Fibroblast of skin of right biceps (primary cell): Measurements from ENCODE around the gene LAMC1.

Experiments
- DNase-seq: peaks from one replicate; pipeline ENCODE4 v3.0.0-alpha.2; 2013

The LAMC1 gene

DNA sequence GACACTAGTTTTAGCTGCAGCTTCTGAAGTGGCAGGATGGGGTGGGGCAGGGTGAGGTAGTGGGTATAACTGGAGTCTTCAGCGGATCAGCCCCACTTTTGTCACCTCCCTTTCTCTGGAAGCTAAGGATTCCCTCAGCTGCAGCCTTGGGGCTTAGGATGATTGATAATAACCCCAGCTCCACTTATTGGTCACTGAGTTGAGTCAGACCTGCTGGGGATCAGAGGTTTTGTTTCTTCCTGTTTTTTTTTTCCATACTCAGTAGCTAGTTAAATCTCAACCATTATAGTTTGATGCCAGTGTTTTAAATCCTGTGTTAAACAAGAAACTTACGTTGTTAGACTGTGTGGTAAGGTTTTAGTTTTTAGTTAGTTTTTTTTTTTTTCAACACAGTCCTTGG, 57.2 kb downstream of the LAMC1 start:
- DNase-seq: peak; percentile 43

DNA sequence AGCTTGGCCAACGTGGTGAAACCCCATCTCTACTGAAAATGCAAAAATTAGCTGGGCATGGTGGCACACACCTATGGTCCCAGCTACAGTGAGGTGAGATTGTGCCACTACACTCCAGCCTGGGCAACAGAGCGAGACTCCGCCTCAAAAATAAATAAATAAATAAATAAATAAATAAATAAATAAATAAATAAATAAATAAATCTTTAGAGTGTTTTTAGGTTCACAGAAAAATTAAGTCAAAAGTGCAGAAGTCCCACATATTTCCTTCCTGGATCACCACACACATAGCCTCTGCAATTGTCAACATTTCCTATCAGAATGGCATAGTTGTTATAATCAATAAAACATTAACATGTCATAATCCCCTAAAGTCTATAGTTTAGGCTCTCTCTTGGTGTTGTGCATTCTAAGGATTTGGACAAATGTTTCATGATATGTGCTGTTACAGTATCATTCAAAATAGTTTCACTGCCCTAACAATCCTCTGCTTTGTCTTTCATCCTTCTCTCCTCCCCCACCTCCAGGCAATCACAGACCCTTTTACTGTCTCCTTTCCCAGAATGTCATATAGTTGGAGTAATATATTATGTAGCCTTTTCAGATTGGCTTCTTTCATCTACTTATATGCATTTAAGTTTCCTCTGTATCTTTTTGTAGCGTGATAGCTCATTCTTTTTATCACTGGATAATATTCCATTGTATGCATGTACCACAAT, 58.3 kb downstream of the LAMC1 start:
- DNase-seq: no peak

- DNase-seq: no peak
These were observed 59.4 kb downstream of the LAMC1 start for GRCh38 chr1:183082650-183083049.

GRCh38 chr1:183087001-183087400, 63.8 kb downstream of the LAMC1 start:
- no peak for DNase-seq

- no peak for DNase-seq
These were observed 65.9 kb downstream of the LAMC1 start for GRCh38 chr1:183089025-183089639.

DNA sequence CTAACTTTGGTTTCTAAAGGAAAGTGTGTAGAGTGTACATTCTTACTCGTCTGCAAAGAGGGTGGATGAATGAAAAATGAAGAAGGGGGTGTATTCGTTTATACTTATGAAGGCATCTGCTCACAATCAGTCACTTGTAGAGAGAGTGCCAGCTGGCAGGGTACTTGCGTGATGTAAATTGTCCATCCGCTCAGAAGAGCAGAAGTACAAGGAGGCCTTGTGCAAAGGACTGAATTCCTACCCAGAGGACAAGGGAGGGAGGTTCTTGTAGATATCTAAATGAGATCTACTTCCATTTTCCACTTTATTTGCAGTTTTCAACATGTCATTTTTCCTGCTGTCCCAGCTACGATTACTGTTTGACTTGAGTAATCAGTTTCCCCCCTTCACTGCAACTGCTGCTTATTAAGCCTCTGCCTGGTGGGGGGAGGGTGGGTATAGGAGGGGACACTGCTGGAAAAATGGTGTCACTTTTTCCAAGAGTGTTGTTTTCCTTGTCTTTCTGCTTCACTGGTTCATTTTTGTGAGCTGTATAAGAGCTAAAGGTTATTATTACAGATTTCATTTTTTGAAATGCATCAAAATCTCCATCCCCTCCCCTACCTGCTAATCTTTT, 67.3 kb downstream of the LAMC1 start:
- peak; percentile 63 for DNase-seq

DNA sequence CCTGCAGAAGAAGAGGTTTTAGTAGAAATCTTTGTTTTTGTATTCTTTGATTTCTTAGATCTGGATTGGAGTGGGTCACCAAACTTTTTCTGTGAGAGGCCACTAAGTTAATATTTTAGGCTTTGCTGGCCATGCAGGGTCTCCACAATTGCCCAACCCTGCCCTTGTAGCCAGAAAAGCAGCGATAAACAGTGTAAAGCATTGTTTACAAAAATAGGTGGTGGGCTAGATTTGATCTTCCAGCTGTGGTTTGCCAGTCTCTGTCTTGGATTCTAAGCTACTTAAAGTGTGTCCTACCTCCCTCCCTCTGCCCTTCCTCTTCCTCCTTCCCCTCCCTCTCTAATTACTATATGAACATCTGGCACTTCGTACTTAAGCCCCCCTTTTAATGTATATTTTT, 68.0 kb downstream of the LAMC1 start:
- DNase-seq: no peak

- DNase-seq: no peak
These were observed 69.1 kb downstream of the LAMC1 start for GRCh38 chr1:183092350-183092749.

- no peak for DNase-seq
These were observed 69.9 kb downstream of the LAMC1 start for GRCh38 chr1:183093066-183093668.

GRCh38 chr1:183093786-183094298, 70.6 kb downstream of the LAMC1 start:
- peak; percentile 80 for DNase-seq

- DNase-seq: no peak
These were observed 71.1 kb downstream of the LAMC1 start for GRCh38 chr1:183094351-183094750.

GRCh38 chr1:183096351-183096750, 73.1 kb downstream of the LAMC1 start:
- DNase-seq: no peak

DNA sequence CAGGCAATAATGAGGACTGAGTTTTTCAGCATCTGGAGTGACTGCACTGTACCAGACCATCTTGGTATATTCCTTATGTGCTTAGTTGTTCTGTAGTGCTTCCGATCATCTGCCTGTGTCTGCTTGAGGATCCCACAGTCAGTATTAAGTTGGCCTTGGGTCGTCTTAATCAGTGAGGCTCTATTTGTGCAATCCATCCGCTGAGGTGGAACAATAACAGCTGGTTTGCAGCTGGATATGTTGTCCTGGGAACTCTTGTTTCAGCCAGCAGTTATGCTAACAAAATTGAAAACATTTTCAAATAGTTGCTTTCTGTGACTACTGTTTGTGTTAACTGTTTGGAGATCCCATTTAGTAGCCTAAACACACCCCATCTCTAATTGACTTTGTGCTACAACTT, 73.7 kb downstream of the LAMC1 start:
- DNase-seq: peak; percentile 39

DNA sequence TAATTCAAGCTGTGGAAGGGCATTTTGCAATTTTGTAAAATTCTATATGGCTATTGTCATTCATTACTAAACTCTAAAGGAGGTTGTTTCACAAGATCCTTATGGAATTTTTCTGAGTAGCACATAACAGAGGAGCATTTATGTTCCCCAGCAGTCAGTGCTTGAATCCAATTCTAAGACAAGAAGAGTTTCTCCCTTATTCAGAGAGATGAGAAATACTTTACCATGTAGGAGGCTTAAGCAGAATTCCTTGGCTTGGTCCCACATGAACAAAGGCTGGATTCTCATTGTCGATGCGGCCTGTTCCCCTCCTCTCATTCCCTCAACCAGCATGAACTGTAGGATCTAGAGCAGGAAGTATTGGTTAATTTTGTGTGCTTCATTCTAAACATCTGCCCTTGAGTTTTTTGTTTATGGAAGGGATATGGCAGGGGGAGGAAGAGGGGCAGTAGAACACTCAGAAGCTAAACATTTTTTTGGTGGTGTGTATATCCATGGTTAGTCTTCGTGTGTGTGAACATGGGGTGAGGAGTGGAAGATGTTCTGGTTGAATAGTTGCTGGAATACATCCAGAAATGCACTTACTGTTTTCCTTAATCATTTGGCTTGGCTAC, 74.3 kb downstream of the LAMC1 start:
- peak; percentile 76 for DNase-seq

GRCh38 chr1:183098317-183098716, 75.1 kb downstream of the LAMC1 start:
- DNase-seq: no peak

GRCh38 chr1:183100361-183100974, 77.2 kb downstream of the LAMC1 start:
- DNase-seq: no peak

GRCh38 chr1:183101081-183101480, 77.9 kb downstream of the LAMC1 start:
- no peak for DNase-seq

- DNase-seq: no peak
These were observed 78.6 kb downstream of the LAMC1 start for GRCh38 chr1:183101841-183102276.

DNA sequence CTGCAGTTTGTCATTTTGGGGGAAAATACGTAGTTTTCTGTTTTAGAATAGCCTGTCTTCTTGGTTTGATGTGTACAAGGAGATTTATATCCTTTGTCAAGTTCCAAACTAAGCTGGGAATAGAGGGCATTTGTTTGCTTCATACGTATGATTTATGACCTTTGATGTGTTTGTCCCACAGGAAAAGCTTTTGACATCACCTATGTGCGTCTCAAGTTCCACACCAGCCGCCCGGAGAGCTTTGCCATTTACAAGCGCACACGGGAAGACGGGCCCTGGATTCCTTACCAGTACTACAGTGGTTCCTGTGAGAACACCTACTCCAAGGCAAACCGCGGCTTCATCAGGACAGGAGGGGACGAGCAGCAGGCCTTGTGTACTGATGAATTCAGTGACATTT, 79.9 kb downstream of the LAMC1 start:
- DNase-seq: no peak

DNA sequence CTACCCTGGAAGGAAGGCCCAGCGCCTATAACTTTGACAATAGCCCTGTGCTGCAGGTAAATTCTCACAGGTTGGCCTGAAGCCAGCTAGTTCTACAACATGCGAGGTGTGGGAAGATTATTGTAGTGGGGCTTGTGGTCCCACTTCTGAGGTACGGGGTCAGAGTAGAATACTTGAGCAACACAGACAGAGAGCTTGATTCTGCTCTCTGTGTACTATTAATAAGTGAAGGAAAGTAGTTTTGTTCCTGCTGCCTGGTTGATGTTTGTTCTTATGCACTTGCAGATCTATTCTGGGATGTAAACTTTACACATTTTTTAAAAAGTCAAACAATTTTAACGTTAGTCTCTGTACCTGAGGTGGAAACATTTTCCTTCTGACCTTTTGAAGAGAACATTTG, 80.4 kb downstream of the LAMC1 start:
- no peak for DNase-seq

DNA sequence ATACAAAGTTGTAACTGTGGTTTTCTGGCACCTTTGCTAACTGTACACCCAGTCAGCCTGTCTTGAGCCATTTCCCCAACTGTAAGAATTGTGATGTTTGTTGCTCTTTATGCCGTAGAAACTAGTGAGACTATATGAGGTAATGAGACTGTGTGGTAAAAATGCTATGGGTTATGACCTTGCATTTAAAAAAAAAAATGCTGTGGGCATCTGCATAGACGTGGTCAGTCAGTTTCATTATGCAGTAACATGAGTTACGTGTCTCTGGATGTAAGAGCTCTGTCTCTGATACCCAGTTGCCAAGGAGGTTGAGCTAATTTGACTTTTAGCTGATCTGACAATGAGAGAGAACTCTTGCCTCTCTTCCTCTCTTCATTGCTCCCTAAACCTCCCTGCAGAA, 82.2 kb downstream of the LAMC1 start:
- peak; percentile 11 for DNase-seq

DNA sequence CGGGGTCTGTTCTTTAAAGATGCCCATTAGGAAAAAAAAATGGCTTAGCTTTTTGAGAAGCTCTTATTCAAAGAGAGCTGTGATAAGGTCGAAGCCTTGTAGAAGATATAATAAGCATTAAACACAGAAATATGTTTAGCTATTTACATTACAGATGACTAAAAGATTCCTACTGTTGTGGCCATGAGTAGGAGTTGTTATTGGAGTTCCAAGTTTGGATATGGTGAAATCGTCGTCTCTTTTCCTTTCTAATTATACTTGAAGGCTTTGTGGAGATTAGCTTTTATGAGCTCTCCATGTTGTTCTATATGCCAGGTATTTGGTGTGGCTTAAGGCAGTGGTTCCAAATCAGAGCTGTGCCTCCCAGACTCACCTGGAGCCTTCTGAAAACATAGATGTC, 82.9 kb downstream of the LAMC1 start:
- DNase-seq: peak; percentile 18

- DNase-seq: peak; percentile 24
These were observed 83.5 kb downstream of the LAMC1 start for GRCh38 chr1:183106746-183107145.
